ENCODE results near the gene ASPA. TPM values are rescaled to one million over a fixed set of nuclear protein-coding genes. Genes with fewer than 3 reads are reported as not detected.

The ASPA gene
- total and polyA plus RNA-seq, 12 donors = 0.26 to 2.9 (median 1.5) TPM

DNA sequence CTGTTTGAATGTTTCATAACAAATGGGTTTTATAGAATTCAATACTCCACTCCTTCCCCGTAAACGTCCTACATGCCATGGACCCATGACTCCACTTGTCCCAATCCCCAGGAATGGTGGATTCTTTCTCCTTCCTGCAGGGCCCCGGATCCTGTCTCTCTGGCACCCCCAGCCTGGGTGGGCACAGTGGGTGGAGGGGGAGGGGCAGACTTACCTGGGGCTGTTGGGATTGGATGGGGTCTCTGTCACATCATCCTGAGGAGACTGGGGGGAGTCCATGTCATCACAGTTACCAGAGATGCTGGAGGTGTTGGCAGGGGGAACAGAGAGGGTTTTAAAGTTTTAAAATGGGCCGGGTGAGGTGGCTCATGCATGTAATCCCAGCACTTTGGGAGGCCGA is 68.6 kb downstream of the ASPA start:
- Histone ChIP-seq H3K27ac (no peak overlapping the region), H3K4me3 (no peak overlapping the region), H3K4me1 (no peaks in the 10 kb centered on the region), H3K9me3 (no peaks in the 10 kb centered on the region), H3K36me3 (no peaks in the 10 kb centered on the region), H3K27me3 (no peaks in the 10 kb centered on the region)
- TF ChIP-seq, protein P1, sequence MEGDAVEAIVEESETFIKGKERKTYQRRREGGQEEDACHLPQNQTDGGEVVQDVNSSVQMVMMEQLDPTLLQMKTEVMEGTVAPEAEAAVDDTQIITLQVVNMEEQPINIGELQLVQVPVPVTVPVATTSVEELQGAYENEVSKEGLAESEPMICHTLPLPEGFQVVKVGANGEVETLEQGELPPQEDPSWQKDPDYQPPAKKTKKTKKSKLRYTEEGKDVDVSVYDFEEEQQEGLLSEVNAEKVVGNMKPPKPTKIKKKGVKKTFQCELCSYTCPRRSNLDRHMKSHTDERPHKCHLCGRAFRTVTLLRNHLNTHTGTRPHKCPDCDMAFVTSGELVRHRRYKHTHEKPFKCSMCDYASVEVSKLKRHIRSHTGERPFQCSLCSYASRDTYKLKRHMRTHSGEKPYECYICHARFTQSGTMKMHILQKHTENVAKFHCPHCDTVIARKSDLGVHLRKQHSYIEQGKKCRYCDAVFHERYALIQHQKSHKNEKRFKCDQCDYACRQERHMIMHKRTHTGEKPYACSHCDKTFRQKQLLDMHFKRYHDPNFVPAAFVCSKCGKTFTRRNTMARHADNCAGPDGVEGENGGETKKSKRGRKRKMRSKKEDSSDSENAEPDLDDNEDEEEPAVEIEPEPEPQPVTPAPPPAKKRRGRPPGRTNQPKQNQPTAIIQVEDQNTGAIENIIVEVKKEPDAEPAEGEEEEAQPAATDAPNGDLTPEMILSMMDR (IDR thresholded peaks at IDR 0.05) = no peak
- 86 to 91% methylated on average over 5 of the region's 5 CpGs for WGBS, 2 donors
- intact Hi-C loops (cut with DNase I) = no loop called here
- ATAC-seq = no peak
- DNase-seq = no peak

DNA sequence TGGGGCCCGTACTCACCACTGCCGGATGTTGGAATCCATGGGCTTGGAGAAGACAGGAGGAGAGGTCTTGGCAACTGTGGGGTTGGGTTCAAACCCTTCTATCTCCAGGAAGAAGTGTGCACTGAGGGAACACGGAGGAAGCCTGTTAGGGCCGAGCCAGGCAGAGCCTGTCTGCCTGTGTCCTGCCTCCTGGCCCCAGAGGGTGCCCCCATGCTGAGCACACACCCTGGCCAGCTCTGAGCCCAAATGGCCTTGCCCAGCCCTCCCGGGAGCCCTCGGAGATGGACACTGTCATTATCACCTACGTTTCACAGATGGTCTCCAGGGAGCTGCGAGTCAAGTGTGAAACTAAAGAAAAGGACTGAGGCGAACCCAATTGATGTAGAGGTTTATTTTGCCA is 69.4 kb downstream of the ASPA start:
- TF ChIP-seq, protein P1 (IDR thresholded peaks at IDR 0.05) = no peak
- Histone ChIP-seq H3K4me1 (no peaks in the 10 kb centered on the region), H3K27me3 (no peaks in the 10 kb centered on the region), H3K4me3 (no peak overlapping the region), H3K27ac (no peak overlapping the region), H3K9me3 (no peaks in the 10 kb centered on the region), H3K36me3 (no peaks in the 10 kb centered on the region)
- DNase-seq = no peak
- 50 to 61% methylated on average over 9 of the region's 9 CpGs for WGBS, 2 donors
- ATAC-seq = peak in 1 of 8 donors; percentile 22
- intact Hi-C loops (cut with DNase I) = no loop called here

GRCh38 chr17:3546521-3546920 is 70.7 kb downstream of the ASPA start:
- TF ChIP-seq, protein P1 (IDR thresholded peaks at IDR 0.05) = no peak
- Histone ChIP-seq H3K4me1 (no peaks in the 10 kb centered on the region), H3K27me3 (no peaks in the 10 kb centered on the region), H3K27ac (no peak overlapping the region), H3K36me3 (no peaks in the 10 kb centered on the region), H3K4me3 (no peak overlapping the region), H3K9me3 (no peaks in the 10 kb centered on the region)
- no peak for DNase-seq
- intact Hi-C loops (cut with DNase I) = no loop called here
- 83 to 92% methylated on average over 1 to 5 of the region's 5 CpGs for WGBS, 2 donors
- ATAC-seq = no peak

- H3K27ac ChIP-seq = no peak overlapping the region
- H3K4me1 ChIP-seq = no peaks in the 10 kb centered on the region
- 91 to 93% methylated on average over 8 of the region's 8 CpGs for WGBS, 2 donors
- intact Hi-C loops (cut with DNase I) = no loop called here
- no peaks in the 10 kb centered on the region for H3K36me3 ChIP-seq
- H3K9me3 ChIP-seq = no peaks in the 10 kb centered on the region
- H3K27me3 ChIP-seq = no peaks in the 10 kb centered on the region
- no peak overlapping the region for H3K4me3 ChIP-seq
- TF ChIP-seq, protein P1 (IDR thresholded peaks at IDR 0.05) = no peak
- DNase-seq (no peak), ATAC-seq (no peak)
These were observed 71.2 kb downstream of the ASPA start for GRCh38 chr17:3546997-3547396.

- intact Hi-C loops (cut with DNase I) = no loop called here
- WGBS, 2 donors = 68 to 75% methylated on average over 11 of the region's 11 CpGs
- Histone ChIP-seq H3K4me3 (no peak overlapping the region), H3K36me3 (no peaks in the 10 kb centered on the region), H3K9me3 (no peaks in the 10 kb centered on the region), H3K27ac (no peak overlapping the region), H3K4me1 (no peaks in the 10 kb centered on the region), H3K27me3 (no peaks in the 10 kb centered on the region)
- ATAC-seq (no peak), DNase-seq (no peak)
- TF ChIP-seq, protein P1 (IDR thresholded peaks at IDR 0.05) = no peak
These were observed 71.8 kb downstream of the ASPA start for GRCh38 chr17:3547628-3548027.
